ENCODE results near the gene ELOVL6.

DNA sequence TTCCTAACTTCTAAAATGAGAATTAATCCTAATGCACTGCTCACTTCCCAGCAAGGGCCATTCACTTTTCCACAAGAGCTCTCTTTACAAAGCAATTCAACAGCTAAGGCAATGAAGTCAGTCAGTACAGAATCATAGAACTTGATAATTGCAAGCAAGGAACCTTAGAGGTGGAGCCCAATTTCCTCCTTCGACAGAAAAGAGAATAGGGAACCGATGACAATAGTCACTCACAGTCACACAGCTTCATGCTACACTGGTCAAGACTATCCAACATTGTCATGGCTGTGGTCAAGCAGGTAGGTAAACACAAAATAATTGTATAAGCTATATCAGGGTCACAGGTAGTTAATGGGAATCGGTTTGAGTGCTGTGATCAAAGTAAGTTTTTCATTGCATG lies 90.0 kb downstream of the ELOVL6 start:
- TF ChIP-seq CTCF (IDR thresholded peaks at IDR 0.05; ENCODE audit: low read depth, low read length): no peak
- TF ChIP-seq EZH2phosphoT487 (IDR thresholded peaks at IDR 0.05; ENCODE audit: low read depth): no peak

Measured in OCI-LY3 (cell line).